ENCODE results near the gene APBA1.

DNA sequence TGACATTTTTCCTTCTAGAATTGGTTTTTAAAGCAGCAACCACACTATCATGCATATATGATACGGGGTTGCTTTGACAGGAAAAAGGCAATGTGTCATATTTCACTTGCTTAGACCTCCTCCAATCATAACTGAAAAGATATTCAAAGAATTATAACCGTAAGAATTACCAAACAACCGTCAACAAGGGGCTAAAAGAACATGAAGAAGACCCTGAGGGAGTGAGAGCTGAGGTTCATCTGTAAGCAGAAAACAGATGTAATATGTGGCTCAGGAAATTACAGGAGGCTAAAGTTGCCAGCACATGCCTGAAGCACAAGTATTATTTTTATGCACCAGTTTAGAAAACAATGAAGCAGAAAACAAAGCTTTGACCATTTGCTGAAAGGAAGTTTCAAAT is 78.9 kb downstream of the APBA1 start:
- TF ChIP-seq EZH2 (IDR thresholded peaks at IDR 0.05; ENCODE audit: borderline replicate concordance, low read length) = no peak
- no peak for TF ChIP-seq CTCF (conservative IDR thresholded peaks at IDR 0.05 in 1 of 2, IDR thresholded peaks at IDR 0.05 in 1 of 2; ENCODE audit: extremely low read depth in 1 of 2, insufficient read depth in 1 of 2, low read depth in 1 of 2, low read length in 2 of 2)
